GM19193 (cell line): ENCODE measurements around the gene WIZ.

Source experiments
- POLR2A ChIP-seq: IDR thresholded peaks from 4 replicates; pipeline ENCODE4 v1.6.1; 2011; ENCODE audit not compliant: insufficient read depth, insufficient read length; ENCODE audit errors: extremely low read depth

Gene WIZ

DNA sequence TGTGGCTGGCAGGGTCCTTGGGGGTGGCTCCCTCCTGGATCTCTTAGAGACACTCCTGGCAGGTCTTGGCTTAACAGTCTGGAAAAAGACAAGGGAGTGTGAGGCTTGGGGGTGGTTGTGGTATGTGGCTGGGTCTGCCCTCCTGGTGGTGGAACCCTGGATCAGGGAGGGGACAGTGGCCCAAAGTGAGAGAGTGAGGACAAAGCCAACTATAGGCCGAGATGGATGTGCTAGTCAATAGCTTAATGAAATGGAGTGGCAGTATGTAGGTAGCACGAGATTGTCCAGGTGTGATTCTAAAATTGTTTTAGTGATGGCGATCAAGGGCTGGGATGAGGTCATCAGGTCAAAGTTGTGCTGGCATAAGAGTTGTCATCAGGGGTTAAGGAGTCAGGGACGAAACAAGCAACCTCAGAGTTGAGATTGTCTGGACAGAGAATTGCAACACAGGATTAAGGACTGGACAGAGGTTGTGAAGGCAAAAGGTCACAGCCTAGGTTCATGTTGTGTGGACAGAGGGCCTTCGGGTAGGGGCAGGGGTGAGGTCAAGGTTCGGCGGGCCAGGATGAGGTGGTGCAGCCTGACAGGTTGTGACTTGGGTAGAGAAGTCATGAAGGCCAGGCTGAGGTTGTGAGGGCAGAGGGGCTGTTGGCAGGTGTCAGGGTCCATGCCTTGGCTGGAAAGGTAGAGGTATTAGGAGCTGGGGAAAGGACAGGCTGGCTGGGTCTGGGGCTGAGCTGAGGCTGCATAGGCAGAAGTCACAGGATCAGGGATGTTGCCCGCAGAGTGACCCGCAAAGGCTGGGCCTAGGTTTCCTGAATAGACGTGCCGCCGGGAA lies 19.1 kb upstream of the WIZ start:
- TF ChIP-seq POLR2A = no peak

- no peak for TF ChIP-seq POLR2A
Measured at GRCh38 chr19:15467734-15468214, 18.0 kb upstream of the WIZ start.

- no peak for TF ChIP-seq POLR2A
Measured at GRCh38 chr19:15466851-15467733, 17.3 kb upstream of the WIZ start.

GRCh38 chr19:15464394-15465385 lies 14.9 kb upstream of the WIZ start, which contains the start of gene RASAL3:
RASAL3 (minus strand) TSS chr19:15464544; CDS start chr19:15464358, 186 bp downstream.
- peak; percentile 61 for TF ChIP-seq POLR2A

DNA sequence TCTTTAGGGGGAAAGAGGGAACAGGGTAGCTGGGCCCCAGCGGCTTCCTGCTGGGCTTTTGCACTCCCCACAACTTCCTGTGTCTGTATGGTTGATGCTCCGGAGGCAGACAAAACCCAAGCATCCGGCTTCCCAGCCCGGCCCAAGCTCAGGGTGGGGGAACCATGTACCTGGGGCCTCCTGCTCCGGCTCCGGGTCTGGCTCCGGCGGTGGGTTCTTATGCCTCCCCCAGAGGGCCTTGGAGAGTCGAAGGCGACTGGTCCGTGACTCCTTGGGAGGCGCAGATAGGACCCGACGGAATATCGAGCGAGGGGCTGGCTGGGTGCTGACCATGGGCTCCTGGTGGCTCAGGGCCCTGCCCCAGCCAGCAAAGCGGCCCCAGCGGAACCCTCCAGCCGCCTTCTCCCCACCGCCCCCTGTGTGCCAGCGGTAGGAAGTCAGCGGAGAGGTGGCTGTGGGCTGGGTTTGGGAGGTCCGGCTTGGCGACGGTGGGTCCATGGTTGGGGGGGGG lies 14.2 kb upstream of the WIZ start:
- TF ChIP-seq POLR2A = peak; percentile 56

GRCh38 chr19:15461694-15462093 lies 11.9 kb upstream of the WIZ start:
- TF ChIP-seq POLR2A = no peak

GRCh38 chr19:15457701-15458484 lies 8.1 kb upstream of the WIZ start:
- TF ChIP-seq POLR2A = no peak

- no peak for TF ChIP-seq POLR2A
Measured at GRCh38 chr19:15456871-15457700, 7.3 kb upstream of the WIZ start.

DNA sequence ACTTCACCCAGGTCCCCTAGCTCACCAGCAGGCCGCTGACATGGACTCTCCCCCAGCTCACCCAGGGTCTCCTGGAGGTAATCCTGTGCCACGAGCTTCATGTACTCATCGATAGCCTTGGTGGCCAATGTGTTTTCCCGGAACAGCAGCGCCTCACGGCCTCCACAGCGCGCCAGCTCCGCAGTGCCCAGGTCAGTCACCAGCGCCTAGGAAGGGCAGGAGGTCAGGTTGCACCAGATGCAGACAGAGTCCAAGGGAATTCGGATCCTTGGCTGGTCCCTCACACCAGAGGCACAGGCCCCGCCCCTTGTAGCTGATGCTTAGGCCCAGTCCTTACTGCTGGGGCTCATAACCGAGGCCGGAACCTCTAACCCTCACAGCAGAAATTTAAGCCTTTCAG lies 6.7 kb upstream of the WIZ start:
- no peak for TF ChIP-seq POLR2A

DNA sequence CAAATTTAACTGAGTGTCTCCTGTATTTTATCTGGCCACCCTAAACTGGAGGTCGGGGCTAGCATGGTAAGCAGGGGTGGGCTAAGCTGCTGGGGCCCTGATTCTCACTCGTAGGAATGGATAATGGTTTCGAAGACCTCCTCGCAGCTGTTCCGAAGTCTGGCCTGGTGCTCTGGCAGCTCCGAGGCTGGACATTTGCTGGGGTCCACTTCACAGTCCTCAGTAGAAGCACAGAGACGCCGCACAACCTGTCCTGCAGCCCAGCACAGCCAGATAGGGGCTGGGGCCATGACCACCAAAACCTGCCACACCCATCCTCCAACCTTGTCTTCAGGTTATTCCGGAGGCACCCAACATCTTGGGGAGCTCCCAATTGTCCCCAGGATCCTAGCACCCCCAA lies 6.2 kb upstream of the WIZ start:
- TF ChIP-seq POLR2A = no peak

DNA sequence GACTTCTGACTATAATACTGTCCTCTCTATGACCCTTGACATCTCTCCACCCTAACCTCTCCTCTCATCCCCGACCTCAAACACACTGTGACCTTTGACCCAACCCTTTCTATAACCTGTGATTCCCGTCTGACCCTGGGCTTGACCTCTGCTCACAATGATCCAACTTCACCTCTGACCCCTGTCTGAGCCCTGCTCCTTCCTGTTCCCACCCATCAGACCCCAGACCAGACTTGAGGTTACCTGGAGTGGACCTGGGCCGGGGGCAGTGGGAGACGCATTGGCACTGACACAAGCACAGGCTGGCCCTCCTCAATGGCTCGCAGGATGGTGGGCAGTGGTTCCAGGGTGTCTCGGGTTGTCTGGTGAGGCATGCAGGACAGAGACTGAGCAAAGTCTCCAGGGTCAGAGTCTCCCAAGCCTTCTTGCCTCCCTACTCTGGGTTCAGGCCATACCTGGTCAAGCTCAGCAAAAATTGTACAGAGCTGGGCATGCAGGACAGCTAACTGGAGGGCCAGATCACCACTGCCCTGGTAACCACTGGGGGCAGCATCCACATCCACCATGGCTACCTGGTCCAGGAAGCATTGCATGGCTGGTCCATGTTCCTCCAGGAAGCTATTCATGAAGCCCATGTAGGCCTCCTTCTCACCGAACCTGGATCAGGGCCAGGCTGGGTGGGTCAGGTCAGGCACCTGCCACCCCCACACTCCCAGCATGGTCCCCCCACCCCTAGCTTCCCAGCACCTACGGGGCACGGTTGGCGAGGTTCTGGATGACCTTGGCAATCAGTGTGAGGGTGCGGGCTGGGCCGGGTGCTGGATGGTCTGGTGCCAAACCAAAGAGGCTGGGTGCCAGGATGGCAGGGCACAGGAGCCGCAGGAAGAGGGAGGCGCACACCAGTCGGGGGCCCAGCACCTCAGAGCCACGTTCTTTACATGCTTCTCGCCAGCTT lies 4.4 kb upstream of the WIZ start:
- no peak for TF ChIP-seq POLR2A
